Measurements from ENCODE around the gene CWC25. TPM values are rescaled to one million over a fixed set of nuclear protein-coding genes. Genes with fewer than 3 reads are reported as not detected.

Gene CWC25
- total and polyA plus RNA-seq, 2 of the 13 experiments (the other 11 are each of a cell fraction or from before 2014, with no cell fraction given), result 15.6 to 22.7 TPM

DNA sequence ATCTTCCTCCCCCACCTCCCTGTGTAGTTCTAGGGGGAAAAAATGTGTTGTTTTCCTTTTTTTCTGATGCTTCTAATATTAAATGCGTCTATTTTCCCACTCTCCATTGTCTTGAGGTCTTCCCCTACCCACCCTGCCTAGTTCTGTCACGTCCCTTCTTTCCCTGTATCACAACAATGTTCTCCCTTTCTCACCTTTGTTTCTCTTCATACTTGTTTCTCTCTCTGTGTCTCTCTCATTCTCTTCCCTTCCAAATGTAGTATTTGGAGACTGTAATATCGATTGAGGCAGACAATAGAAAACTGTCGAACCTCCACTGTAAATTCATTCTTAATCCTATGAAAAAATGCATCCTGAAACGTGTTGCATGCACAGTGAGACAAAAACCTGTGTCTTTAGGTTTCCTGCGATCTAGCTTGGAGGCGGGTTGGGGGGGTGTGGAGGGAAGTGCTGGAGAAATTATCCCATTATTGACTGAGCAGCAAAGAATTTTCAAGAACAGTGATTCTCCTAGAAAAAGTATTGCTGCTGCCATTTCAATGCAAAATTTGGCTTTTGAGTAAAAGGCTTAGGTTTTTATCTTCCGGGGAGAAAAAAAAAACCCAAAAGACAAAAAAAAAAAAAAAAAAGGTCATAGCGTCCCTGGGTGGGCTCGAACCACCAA is 73.8 kb downstream of the CWC25 start:
- H3K4me2 ChIP-seq (ENCODE audit: low read depth, low read length), result peak overlapping the region; percentile 91
- ATAC-seq, result no peak
- no peak for DNase-seq (ENCODE audit: low spot score)
- in situ Hi-C loops (cut with HindIII; ENCODE audit: extremely low pct_ligation_motif_present, low pct_unique_long_range_greater_than_20kb) (loop anchor here (25.0 kb wide), 1 partner anchor 411 kb away; the partner anchor contains the start of genes ARL5C and PLXDC1), intact Hi-C loops (cut with micrococcal nuclease; ENCODE audit: unreplicated experiment) (loop anchor here (5.0 kb wide), 2 partner anchors 116 to 1356 kb away; no protein-coding TSS in a partner anchor)
- H2AFZ ChIP-seq (ENCODE audit: low read length), result peak overlapping the region; percentile 57
- H3K36me3 ChIP-seq (replicated peaks in 1 of 2; ENCODE audit: control insufficient read depth in 1 of 2, insufficient read depth in 2 of 2, low read length in 2 of 2), result peaks cover 7 to 15% of the 10 kb centered on the region in 2 experiments
- no peaks in the 10 kb centered on the region; a peak in 1 of 5 replicates for H3K27me3 ChIP-seq (ENCODE audit: control insufficient read depth in 1 of 2, insufficient read depth in 2 of 2, low read length in 2 of 2)
- H4K20me1 ChIP-seq (ENCODE audit: insufficient read depth, low read length), result no peaks in the 10 kb centered on the region
- H3K27ac ChIP-seq (ENCODE audit: extremely low read length, insufficient read depth, low read length), result peak overlapping the region; percentile 68
- CTCF ChIA-PET (ENCODE audit: low intra/inter-chr PET ratio, low total read pairs), result no interaction called here
- H3K4me3 ChIP-seq (replicated peaks in 1 of 3; ENCODE audit: insufficient read depth in 1 of 3, low read depth in 2 of 3, low read length in 3 of 3), result peak overlapping the region; percentile 82 to 93 (median 84)
- POLR2A ChIA-PET, result interaction anchor here (0.7 to 4.4 kb wide), 13 partner anchors 13 to 290 kb away, joined by 3 to 57 read pairs (median 4); partner anchors contain the start of genes CISD3, CWC25, LASP1 and MLLT6
- FAIRE-seq, result no peak
- peaks cover 37% of the 10 kb centered on the region for H3K4me1 ChIP-seq (ENCODE audit: insufficient read depth, low read length)
- under 1% methylated on average over 10 of the region's 10 CpGs for WGBS (ENCODE audit: low lambda C conversion rate)
- no TSS peak for BruUV-seq (replicated peaks)
- H3K9me3 ChIP-seq (ENCODE audit: low read length), result no peaks in the 10 kb centered on the region
- peaks cover 30% of the 10 kb centered on the region for H3K79me2 ChIP-seq (ENCODE audit: insufficient read depth, low read length)
- peak overlapping the region; percentile 68 for H3K9ac ChIP-seq (ENCODE audit: insufficient read depth, low read depth, low read length)
- TF ChIP-seq, protein P1, sequence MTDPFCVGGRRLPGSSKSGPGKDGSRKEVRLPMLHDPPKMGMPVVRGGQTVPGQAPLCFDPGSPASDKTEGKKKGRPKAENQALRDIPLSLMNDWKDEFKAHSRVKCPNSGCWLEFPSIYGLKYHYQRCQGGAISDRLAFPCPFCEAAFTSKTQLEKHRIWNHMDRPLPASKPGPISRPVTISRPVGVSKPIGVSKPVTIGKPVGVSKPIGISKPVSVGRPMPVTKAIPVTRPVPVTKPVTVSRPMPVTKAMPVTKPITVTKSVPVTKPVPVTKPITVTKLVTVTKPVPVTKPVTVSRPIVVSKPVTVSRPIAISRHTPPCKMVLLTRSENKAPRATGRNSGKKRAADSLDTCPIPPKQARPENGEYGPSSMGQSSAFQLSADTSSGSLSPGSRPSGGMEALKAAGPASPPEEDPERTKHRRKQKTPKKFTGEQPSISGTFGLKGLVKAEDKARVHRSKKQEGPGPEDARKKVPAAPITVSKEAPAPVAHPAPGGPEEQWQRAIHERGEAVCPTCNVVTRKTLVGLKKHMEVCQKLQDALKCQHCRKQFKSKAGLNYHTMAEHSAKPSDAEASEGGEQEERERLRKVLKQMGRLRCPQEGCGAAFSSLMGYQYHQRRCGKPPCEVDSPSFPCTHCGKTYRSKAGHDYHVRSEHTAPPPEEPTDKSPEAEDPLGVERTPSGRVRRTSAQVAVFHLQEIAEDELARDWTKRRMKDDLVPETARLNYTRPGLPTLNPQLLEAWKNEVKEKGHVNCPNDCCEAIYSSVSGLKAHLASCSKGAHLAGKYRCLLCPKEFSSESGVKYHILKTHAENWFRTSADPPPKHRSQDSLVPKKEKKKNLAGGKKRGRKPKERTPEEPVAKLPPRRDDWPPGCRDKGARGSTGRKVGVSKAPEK (CRISPR knock-in tag; IDR thresholded peaks at IDR 0.05; ENCODE audit: borderline replicate concordance), result 0 out of 2 replicates have a peak, but pooled peaks have one; percentile 3
- TF ChIP-seq GATAD2A (CRISPR knock-in tag; IDR thresholded peaks at IDR 0.05), result no peak
- 0 out of 2 replicates have a peak, but pooled peaks have one; percentile 15 for TF ChIP-seq MIER3 (CRISPR knock-in tag; IDR thresholded peaks at IDR 0.05; ENCODE audit: borderline replicate concordance)
- TF ChIP-seq, protein P2, sequence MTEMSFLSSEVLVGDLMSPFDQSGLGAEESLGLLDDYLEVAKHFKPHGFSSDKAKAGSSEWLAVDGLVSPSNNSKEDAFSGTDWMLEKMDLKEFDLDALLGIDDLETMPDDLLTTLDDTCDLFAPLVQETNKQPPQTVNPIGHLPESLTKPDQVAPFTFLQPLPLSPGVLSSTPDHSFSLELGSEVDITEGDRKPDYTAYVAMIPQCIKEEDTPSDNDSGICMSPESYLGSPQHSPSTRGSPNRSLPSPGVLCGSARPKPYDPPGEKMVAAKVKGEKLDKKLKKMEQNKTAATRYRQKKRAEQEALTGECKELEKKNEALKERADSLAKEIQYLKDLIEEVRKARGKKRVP (CRISPR knock-in tag; IDR thresholded peaks at IDR 0.05), result no peak
- TF ChIP-seq DNMT3B (CRISPR knock-in tag; conservative IDR thresholded peaks at IDR 0.05), result no peak
- TF ChIP-seq, protein P3, sequence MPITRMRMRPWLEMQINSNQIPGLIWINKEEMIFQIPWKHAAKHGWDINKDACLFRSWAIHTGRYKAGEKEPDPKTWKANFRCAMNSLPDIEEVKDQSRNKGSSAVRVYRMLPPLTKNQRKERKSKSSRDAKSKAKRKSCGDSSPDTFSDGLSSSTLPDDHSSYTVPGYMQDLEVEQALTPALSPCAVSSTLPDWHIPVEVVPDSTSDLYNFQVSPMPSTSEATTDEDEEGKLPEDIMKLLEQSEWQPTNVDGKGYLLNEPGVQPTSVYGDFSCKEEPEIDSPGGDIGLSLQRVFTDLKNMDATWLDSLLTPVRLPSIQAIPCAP (CRISPR knock-in tag; IDR thresholded peaks at IDR 0.05; ENCODE audit: low read depth), result no peak
- no peak for TF ChIP-seq GABPA (IDR thresholded peaks at IDR 0.05; ENCODE audit: low read depth, low read length)
- TF ChIP-seq GABPA (CRISPR knock-in tag; IDR thresholded peaks at IDR 0.05; ENCODE audit: low read depth), result peak; percentile 62; the same call in 1 of the 2 replicates
- TF ChIP-seq ATF1 (CRISPR knock-in tag; IDR thresholded peaks at IDR 0.05), result peak; percentile 38; the same call in 1 of the 2 replicates
- 0 out of 2 replicates have a peak, but pooled peaks have one; percentile 6 for TF ChIP-seq SP5 (CRISPR knock-in tag; IDR thresholded peaks at IDR 0.05; ENCODE audit: borderline replicate concordance, low read depth)
- no peak for TF ChIP-seq MIER2 (CRISPR knock-in tag; IDR thresholded peaks at IDR 0.05)
- TF ChIP-seq, protein P4, sequence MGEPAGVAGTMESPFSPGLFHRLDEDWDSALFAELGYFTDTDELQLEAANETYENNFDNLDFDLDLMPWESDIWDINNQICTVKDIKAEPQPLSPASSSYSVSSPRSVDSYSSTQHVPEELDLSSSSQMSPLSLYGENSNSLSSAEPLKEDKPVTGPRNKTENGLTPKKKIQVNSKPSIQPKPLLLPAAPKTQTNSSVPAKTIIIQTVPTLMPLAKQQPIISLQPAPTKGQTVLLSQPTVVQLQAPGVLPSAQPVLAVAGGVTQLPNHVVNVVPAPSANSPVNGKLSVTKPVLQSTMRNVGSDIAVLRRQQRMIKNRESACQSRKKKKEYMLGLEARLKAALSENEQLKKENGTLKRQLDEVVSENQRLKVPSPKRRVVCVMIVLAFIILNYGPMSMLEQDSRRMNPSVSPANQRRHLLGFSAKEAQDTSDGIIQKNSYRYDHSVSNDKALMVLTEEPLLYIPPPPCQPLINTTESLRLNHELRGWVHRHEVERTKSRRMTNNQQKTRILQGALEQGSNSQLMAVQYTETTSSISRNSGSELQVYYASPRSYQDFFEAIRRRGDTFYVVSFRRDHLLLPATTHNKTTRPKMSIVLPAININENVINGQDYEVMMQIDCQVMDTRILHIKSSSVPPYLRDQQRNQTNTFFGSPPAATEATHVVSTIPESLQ (CRISPR knock-in tag; conservative IDR thresholded peaks at IDR 0.05), result 0 out of 2 replicates have a peak, but pooled peaks have one; percentile 45
- TF ChIP-seq TBX3 (IDR thresholded peaks at IDR 0.05; ENCODE audit: borderline replicate concordance), result no peak
- no peak for TF ChIP-seq STAG1 (CRISPR knock-in tag; IDR thresholded peaks at IDR 0.05)
- peak; percentile 94; the same call in 1 of the 2 replicates for TF ChIP-seq CHD4 (IDR thresholded peaks at IDR 0.05; ENCODE audit: borderline replicate concordance, low read length)
- TF ChIP-seq, protein P5, sequence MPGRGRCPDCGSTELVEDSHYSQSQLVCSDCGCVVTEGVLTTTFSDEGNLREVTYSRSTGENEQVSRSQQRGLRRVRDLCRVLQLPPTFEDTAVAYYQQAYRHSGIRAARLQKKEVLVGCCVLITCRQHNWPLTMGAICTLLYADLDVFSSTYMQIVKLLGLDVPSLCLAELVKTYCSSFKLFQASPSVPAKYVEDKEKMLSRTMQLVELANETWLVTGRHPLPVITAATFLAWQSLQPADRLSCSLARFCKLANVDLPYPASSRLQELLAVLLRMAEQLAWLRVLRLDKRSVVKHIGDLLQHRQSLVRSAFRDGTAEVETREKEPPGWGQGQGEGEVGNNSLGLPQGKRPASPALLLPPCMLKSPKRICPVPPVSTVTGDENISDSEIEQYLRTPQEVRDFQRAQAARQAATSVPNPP (CRISPR knock-in tag; IDR thresholded peaks at IDR 0.05), result no peak

All from HepG2 (cell line).